ENCODE data around the gene DNAH11.

DNAH11 gene

GRCh38 chr7:21550076-21550475 lies 7.2 kb downstream of the DNAH11 start:
- no peak for DNase-seq

DNA sequence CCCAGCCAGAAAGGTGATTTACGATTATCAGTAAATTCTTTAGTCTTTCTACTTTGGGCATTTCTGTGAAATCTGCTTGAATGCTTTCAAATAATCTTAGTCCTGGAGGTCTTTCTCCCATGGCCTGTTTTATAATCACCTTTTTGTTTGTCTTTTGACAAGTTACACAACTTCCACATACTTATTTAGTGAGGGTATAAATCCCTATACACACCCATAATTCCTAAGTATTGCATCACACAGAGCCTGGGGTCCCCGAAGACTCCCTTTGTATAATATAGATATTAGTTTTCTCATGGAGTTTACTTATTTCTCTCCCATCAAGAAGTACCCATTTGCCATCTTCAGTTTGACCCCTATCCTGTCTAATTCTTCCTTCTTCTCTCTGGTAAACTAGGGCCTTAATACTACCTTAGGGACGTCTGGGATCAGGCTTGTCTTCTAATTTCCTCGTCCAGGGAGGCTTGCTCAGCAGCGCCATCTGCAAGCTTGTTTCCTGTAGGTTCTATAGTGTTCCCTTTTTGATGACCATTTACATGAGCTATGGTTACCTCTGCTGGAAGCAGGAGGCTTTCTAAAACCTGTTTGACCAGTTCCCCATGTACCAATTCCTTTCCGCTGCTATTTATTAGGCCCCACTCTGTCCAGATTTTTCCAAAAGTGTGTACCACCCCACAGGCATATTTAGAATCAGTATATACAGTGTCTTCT lies 8.1 kb downstream of the DNAH11 start:
- DNase-seq, result no peak

DNA sequence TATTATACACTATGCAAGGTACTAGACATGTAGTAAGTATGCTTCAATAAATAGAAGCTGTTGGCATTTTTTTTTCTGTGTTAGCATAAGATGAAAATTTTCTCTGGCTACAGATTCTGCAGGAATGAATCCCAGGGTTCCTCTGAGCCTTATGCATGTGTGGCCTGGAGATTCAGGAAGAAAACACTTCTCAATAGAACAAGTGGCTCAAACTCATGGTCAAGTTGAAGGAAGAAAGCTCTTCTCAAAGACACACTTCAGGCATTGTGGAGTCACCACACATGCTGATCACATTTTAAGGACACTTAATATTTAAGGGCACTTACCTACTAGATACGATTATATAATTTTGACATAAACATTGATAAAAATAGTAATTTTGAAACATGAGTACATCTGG lies 19.5 kb downstream of the DNAH11 start:
- no peak for DNase-seq

DNA sequence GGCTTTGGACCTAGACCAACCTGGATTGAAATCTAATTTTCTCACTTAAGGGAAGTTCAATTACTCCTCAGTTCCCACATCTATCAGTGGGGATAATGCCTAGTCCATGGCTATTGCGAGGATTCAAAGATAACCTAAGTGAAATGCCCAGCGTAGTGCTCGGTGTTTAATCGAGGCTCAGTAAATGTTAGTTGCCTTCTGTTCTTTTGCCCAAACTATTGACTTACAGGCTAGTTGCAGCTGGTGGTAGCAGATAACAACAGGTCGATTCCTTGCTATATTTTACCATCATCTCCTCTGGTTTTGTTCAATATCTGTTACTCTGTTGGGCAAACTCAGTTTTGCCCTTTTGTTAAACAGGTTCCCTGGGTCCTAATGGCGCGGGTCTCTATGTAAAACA lies 22.8 kb downstream of the DNAH11 start:
- no peak for DNase-seq

- no peak for DNase-seq
Measured at GRCh38 chr7:21566094-21566493, 23.3 kb downstream of the DNAH11 start.

DNA sequence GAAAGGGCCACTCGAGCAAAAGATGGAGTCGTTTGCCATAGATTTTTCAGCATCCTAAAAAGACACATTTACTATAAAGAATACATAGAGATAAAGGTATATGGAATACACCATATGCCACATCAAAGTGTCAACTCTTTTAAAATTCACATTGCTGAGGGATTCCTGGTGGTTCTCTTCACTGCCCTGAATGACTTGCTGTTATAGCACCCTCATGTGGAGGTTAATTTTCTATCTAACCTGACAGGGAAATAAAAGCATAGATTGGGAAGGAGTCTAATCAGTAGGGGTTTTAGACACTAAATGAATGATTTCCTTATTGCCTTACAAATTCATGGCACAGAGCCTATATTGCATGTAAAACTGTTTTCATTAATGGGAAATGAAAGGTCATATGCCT lies 25.9 kb downstream of the DNAH11 start:
- DNase-seq, result no peak

- DNase-seq, result no peak
Measured at GRCh38 chr7:21572331-21573313, 29.8 kb downstream of the DNAH11 start.

DNA sequence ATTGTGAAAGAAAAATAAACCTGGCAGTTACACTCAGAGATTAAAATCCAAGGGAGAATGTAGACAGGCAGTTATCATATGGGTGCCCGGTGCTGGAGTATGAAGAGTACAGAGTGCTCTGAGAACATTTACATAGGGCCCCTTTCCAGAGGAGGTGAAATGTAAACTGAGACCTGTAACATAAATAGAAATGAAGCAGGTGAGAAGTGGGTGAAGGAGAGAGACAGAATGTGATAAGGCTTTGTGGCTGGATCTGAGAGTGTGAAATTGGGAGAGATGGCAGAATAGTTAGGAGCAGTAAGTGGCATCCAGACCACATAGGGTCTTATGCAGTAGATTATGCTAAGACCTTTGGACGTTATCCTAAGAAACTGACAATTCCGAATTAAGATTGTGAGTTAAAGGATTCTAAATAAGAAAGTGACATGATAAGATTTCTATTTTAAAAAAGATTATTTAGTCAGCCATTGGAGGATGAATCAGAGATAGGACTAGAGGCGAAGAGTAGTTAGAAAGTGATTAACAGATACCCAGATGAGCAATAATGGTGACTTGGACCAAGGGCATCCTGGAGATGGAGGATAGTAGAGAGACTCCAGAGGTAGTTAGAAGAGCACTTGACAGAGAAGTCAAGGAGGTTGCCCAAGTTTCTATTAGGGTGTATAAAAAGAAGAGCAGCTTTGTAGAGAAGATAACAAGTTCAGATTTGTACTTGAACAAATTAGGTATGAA lies 36.7 kb downstream of the DNAH11 start:
- no peak for DNase-seq

- no peak for DNase-seq
Measured at GRCh38 chr7:21580073-21580521, 37.3 kb downstream of the DNAH11 start.

- no peak for DNase-seq
Measured at GRCh38 chr7:21585070-21585724, 42.4 kb downstream of the DNAH11 start.

GRCh38 chr7:21587139-21587784 lies 44.4 kb downstream of the DNAH11 start:
- no peak for DNase-seq

DNA sequence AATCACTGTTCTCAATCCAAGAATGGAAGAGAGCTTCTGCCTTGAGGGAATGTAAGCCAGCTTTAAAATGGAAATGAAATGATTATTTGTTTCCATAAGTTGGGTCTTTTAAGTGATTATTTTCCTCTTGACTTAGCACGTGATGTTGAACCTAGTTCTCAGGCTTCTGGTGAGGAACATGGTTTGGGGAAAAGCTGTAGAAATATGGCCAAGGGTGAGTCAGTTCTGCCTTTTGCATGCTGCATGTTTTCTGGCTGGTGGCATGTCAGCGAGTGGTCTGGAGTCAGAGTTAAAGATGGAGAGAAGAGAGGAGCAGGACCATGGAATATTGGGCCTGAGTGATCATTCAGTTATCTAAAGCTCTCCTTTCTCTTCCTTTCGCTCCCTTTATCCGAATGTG lies 54.0 kb downstream of the DNAH11 start:
- no peak for DNase-seq

- no peak for DNase-seq
Measured at GRCh38 chr7:21603462-21603861, 60.6 kb downstream of the DNAH11 start.

GRCh38 chr7:21603972-21604749 lies 61.3 kb downstream of the DNAH11 start:
- no peak for DNase-seq

DNA sequence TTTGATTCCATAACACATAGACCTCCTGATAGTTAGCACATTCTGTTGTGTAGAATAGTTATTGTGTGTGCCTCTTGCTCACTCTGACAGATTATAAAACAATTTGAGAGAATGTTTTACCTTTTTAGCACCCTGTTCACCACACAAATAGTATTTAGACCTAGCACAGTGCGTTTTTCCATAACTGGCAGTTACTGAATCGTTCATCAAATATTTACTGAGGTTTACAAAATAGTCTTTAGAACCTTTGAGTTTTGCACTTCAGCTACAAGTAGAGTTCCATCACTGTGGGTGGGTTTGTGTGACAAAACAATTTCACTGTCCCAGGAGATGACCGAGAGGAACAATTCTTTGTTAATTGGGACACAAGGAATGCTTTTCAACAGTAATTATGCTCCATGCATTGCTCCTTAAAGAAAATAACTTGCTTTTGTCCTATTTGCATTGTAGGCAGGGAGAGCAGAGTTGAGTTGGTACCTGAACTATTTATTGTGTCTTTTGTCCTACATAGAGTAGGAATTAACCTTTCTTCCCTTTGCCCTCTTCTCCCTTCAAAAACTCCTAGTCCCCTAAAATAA lies 62.3 kb downstream of the DNAH11 start:
- DNase-seq, result no peak

DNA sequence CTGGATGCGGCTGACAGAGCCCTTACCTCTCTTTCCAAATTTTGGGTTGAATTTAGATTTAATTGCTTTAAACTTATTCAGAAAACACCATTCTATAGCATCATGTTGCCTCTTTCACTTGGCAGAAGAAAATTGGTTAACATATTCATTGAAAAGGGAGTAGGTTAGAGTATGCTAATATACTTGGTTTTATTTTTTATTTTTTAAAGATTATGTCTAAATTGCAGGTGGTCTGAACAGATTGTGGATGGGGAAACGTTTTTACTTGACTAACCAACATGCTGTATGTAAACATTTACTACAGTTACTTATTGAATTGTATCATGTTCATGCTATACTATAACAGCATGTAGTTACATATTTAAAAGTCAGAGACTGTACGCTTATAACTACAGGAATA lies 65.6 kb downstream of the DNAH11 start:
- DNase-seq, result no peak

DNA sequence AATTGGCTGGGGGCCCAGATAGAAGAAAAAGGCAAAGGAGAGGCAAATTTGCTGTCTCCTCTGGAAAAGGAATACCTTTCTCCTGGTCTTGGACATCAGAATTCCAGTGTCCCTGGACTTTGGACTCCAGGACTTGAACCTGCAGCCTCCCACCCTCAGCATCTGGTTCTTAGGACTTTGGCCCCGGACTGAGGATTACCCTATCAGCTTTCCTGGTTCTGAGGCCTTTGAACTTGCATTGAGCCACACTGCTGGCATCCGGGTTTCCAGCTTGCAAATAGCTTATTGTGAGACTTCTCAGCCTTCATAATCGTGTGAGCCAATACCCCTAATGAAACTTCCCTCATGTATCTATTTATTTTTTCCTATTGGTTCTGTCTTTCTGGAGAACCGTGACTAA lies 68.3 kb downstream of the DNAH11 start:
- DNase-seq, result no peak

DNA sequence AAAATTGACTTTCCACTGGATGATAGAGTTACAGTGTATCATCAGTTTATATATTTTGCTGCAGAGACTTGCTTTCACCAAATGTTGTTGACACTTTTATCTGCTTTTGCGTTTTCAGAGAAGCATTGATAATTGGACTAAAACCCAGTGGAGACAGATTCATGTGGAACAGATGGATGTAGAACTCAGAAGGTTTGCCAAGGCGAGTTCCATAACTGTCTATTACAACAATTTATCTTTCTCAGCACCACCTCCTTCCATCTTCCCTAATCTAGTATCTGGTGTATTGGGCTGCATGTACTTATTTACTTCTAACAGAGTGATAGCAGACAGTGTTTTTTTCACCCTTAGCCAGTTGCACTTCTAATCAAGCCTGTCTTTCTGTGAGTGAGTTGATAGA lies 73.3 kb downstream of the DNAH11 start:
- DNase-seq, result no peak

DNA sequence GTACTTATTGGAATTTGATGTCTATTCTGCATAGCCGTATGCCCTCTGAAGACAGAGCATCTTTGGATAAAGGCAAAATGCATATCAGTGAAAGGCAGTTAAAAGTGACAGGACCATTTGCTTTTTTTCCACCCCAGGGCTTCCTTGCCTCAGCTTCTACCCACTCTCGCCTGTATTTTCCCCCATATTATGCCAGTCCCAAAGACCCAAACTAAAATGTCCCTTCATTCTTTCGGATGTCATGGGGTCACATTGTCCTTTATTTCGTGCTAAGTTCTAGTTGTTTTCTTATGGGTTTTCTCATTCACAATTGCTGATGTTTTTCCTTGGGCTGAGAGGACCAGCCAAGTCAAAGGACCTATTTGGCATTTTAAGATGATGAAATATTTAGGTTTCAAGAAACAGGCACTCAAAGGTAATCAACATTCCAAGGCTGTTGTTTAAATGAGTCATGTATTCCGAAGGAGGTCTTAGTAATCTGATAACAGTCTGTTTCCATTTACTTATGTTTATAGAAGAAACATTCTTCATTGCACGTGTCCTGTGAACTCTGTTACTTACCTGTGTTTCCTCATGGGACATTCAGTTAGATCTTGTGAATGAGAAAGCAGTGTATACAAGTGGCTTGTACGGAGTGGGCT lies 74.1 kb downstream of the DNAH11 start:
- DNase-seq, result no peak

- no peak for DNase-seq
Measured at GRCh38 chr7:21617513-21617912, 74.7 kb downstream of the DNAH11 start.
